Activated CD8-positive, alpha-beta memory T cell treated with anti-CD3 and anti-CD28 coated beads for 36 hours (primary cell): ENCODE data around the gene MED25. TPM values are rescaled to one million over a fixed set of nuclear protein-coding genes. Genes with fewer than 3 reads are reported as not detected.

Experiments
- CTCF ChIA-PET: fragments of 350-600 bp; sonication (Branson Sonifier 250); formaldehyde crosslinking; loops from one replicate; lab custom pipeline; 2021; ENCODE audit warnings: antibody characterized with exemption; lab: Charles Lee
- POLR2A ChIA-PET: fragments of 350-600 bp; sonication (Branson Sonifier 250); formaldehyde crosslinking; loops from one replicate; lab custom pipeline; 2021; ENCODE audit warnings: antibody characterized with exemption; lab: Charles Lee
- total RNA-seq, 2 experiments: library from RNA; stranded (reverse); gene quantifications; one replicate each; pipeline ENCODE4 v1.2.3, GENCODE V29; 2021

The MED25 gene
- total RNA-seq, 2 experiments from 2014 or later: 44.8 to 48.2 TPM

DNA sequence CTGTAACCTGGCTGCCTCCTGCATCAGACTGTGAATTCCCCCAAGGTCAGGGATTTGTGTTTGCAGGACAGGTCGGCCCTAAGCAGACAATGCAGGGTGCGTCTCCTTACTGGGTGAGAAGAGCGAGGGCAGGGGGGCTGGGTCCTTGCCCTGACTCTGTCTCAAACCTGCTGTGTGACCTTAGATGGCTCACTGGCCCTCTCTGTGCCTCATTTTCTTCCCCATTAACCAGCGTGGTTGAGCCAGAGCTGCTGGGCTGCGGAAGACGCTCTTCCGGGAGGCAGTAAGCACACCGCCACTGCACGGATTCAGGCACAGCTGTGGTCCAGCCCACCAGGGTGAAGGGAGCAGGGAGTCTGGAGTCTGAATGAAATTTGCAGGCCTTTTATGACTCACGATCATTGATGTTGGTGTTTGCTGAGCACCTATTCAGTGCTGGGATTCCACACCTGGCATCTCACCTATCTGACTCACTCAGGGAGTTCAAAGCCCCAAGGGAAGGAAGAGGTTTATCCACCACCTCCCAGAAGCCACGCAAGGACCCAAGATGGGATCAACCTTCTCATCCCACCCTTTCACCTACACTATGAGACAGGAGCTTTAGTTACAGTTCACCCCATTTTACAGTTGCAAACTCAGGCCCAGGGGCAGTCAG, 56.5 kb downstream of the MED25 start:
- CTCF ChIA-PET: interaction anchor here (0.9 kb wide), 1 partner anchor 12 kb away, joined by 3 read pairs; no protein-coding TSS in a partner anchor
- POLR2A ChIA-PET: no interaction called here

DNA sequence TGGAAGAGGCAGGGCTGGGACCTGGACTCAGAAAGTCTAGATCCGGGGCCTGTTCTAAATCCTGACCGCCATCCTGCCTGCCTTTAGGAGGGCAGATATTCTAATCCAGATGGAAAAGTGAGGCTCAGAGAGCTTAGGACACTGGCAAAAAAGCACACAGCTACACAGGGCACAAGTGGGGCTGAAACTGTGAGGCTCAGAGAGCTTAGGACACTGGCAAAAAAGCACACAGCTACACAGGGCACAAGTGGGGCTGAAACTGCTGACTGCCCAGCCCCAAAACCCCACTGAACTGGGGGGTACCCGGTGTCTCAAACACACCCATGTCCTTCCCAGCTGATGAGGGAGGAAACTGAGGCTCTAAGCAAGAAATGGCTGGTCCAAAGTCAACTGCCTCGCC, 57.1 kb downstream of the MED25 start:
- ChIA-PET CTCF (interaction anchor here (0.9 to 2.5 kb wide), 2 partner anchors 13 to 15 kb away, joined by 3 to 11 read pairs; no protein-coding TSS in a partner anchor), POLR2A (no interaction called here)

DNA sequence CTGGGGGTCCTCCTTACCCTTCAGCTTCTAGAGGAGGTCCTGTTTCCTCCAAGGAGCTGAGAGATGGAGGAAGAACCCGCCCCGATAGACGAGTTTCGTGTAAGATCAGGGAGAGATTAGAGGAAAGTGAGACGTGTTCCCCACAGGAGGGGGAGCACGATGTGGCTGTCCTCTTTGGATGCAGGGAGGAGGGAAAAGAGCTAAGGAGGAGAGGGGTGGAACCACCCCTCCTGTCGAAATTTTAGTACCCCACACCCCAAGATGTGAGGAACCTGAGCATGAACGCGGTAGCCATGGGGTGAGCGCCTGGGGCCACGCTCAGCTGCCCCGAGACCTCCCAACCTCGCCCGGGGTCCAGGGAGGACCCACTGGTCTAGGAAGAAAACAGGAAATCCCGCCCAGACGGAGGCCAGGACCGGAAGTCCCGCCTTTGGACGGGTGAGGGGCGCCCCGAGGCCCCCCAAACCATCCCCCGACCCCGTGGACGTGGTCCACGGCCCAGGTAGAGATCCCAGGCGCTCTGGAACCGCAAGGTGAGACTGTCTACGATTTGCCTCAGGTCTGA, 57.9 kb downstream of the MED25 start:
- CTCF ChIA-PET: interaction anchor here (2.5 kb wide), 1 partner anchor 14 kb away, joined by 11 read pairs; no protein-coding TSS in a partner anchor
- POLR2A ChIA-PET: interaction anchor here (0.5 to 0.7 kb wide), 2 partner anchors 9 to 1408 kb away, joined by 3 read pairs; no protein-coding TSS in a partner anchor

DNA sequence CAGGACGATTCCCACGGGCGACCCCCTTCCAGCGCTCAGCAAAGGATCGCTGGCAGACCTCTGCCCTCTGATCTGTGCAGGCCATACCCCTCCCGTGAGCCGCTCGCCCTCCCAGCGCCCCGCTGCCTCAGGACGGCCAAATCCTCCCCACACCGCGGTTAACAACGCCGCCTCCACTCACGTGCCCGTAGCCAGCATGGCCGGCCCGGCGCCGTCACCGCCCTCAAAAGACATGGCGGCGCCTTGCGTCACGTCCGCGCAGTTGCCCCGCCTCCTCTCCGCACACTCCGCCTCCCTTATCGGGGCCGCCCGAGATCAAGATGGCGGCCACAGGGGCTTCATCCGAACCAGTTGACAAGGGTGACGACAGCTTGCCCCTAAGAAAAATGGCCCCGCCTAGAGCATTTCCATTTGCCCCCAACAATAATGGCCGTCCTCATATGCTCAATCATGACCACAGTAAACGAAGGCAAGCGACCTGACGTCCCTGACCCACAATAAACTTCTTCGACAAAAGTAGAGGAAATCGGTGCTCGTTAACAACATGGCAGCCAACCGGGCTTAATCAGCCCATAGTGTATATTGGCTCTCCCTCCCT, 58.4 kb downstream of the MED25 start:
- POLR2A ChIA-PET: interaction anchor here (0.5 to 1.0 kb wide), 4 partner anchors 10 to 1408 kb away, joined by 3 read pairs; partner anchors contain the start of gene PRMT1
- CTCF ChIA-PET: interaction anchor here (2.5 kb wide), 1 partner anchor 14 kb away, joined by 11 read pairs; no protein-coding TSS in a partner anchor

DNA sequence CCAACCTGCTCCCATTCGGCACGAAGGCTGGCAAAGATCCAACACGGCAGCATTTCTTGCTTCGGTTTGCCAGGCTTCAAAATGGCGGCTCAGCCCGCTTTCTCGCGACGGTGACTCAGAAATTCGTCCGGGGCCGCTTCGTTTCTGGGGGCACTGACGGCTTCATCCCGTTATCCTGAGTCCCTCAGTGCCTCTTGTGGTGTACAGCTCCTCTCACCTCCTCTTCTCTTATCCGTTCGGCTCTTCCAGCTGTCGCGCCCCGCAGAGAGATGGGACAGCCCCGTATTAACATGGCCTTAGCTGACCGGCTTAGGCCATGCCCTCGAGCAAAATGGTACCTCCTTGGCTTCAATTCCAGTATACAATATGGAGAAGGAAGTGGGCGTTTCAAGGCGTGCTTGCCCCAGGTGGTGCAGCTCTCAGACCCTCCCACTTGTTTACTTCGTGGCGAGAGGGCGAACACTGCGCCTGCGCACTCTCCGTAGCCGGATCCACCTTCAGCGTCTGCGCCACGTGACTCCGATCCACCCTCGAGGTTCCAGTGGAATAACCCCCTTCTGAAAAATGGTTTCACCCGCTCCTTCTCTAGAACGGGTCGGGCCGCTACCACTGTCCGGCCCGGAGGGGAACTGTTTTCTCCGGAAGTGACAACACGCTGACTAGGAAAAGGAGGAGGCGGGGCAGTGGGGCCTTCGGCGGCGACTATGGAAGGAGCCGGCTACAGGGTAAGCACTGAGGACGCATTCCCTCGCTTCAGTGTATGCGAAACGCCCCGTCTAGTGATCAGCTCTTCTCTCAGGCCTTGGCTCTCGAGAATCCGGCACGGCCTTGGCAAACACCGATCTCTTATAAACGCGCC, 59.2 kb downstream of the MED25 start, which contains the start of the genes AKT1S1 and TBC1D17:
Gene AKT1S1, minus strand, starts transcription at position 336 of the 859 bp plus-strand sequence. CDS start 4,060 bp downstream, outside the sequence.
Gene TBC1D17, plus strand, starts transcription at position 683 of the 859 bp plus-strand sequence. Its CDS starts 22 bp downstream, at position 705.
- CTCF ChIA-PET: interaction anchor here (2.5 kb wide), 1 partner anchor 13 kb away, joined by 11 read pairs; no protein-coding TSS in a partner anchor
- POLR2A ChIA-PET: interaction anchor here (0.8 to 1.0 kb wide), 3 partner anchors 20 to 201 kb away, joined by 3 to 8 read pairs (median 3); partner anchors contain the start of genes ATF5, NUP62 and PRMT1

DNA sequence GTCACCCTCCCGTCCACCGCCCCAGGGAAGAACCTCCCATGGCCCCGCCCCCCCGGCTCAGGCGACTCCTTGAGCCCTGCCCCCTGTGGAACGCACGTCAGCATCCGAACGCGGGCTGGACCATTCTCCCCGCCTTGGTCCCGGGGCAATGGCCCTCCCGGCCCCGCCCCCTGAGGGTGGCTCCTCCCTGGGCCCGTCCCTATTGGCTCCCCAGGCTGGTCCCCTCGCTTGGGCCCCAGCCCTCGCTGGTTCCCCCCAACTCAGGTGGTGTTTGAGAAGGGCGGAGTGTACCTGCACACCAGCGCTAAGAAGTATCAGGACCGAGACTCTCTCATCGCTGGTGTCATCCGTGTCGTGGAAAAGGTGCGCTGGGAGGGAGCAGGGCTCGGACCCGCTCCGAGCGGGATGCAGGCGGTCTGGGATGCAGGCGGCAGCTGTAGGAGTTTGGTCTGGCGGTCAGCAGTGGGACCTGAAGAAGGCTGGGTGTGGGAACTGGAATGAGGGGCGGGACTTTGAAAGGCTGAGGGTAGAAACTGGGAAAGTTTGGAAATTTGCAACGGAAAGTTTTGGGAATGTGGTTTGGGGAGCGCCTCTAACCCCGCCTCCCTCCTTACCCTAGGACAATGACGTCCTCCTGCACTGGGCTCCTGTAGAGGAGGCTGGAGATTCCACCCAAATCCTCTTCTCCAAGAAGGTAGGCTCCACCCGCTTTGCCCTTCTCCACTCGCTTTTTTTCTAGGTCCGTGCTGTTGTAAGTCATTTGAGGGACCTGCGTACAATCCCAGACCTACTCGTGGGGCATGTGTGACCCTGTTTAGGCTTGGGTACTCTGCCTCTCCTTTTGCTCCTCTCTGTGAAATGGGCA, 60.0 kb downstream of the MED25 start:
- CTCF ChIA-PET: no interaction called here
- POLR2A ChIA-PET: interaction anchor here (0.8 kb wide), 1 partner anchor 51 kb away, joined by 8 read pairs; the partner anchor contains the start of genes ATF5 and NUP62

DNA sequence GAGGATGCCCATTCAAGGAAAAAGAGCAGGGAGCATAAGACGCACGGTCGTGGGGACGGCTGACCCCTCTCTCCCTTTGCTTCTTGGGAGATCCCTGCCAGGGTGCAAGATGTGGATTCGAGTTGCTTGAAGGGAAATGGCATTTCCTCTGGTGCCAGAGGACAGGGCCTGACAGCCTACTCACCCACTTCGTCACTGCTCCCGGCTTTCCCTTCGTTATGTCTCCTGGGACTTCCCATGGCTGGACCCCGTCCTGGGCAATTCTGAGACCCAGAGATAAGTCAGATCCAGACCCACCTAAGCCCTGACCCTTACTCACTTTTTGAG, 60.6 kb downstream of the MED25 start:
- ChIA-PET POLR2A (no interaction called here), CTCF (no interaction called here)

DNA sequence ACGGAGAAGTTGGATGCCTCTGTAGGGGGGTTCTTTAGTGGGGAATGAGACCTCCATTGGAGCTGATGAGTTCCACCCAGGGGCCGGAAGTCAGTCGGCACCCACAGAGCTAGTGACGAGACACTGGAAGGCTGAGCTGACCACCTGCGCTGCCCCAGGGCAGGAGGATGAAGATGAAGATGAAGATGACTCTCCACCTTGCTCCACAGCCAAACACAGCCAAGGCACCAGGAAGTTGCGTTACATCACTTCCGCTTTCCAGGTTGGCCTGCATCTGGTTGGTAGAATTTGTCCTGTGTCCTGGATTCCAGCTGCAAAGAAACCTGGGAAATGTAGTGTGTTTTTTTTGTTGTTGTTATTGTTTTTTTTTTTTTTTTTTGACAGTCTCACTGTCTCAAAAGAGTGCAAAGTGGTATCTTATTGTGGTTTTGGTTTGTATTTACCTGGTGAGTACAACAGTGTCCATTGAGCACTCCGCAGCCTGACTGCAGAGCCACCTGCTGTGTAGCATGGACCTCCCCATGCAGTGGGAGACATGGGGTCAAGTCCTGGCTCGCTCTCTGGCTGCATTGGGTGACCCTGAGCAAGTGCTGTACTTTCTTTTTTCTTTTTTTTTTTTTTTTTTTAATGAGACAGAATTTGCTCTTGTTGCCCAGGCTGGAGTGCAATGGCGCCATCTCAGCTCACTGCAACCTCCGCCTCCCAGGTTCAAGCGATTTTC, 61.3 kb downstream of the MED25 start:
- ChIA-PET CTCF (interaction anchor here (0.7 kb wide), 1 partner anchor 11 kb away, joined by 3 read pairs; no protein-coding TSS in a partner anchor), POLR2A (no interaction called here)

DNA sequence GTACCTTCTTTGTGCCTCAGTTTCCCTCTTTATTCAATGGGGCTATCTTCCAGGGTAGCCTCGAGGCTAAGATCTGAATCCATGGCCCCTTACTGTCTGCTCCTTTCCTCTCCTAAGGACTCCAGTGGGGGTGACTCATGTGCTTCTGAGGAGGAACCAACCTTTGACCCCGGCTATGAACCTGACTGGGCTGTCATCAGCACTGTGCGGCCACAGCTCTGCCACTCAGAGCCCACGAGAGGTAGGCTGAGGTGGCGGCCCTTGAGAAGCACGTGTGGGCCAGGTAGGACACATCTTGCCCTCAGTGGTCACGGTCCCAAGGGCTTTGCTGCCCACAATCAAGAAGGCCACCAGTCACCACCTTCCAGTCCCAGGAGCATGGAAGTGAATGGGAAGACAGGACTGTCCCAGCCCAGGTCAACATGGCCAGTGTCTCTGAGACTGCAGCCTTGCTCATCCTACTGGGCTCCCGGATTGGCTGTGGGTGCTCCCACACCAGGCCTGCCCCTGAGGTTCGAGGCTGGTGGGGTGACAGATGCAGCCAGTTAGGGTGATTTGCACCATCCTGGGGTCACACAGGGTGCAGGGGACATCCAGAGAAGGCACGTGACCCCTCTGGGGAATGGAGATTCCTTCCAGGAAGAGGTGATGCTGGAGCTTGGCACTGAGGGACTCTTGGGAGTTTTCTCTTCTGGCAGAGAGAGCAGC, 62.2 kb downstream of the MED25 start:
- ChIA-PET POLR2A (no interaction called here), CTCF (interaction anchor here (0.7 kb wide), 1 partner anchor 10 kb away, joined by 3 read pairs; no protein-coding TSS in a partner anchor)

DNA sequence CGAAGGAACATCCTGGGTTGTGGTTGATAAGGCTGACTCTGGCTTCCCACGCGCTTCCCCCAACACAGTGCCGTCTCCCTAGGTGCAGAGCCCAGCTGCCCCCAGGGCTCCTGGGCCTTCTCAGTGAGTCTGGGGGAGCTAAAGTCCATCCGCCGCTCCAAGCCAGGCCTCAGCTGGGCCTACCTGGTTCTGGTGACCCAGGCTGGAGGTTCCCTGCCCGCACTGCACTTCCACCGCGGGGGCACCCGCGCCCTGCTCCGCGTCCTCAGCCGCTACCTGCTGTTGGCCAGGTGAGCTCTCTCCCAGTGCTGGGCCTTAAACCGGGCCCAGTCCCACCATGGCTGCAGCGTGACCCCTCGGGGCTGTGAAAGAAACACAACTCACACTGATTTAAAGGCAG, 63.1 kb downstream of the MED25 start:
- ChIA-PET CTCF (interaction anchor here (1.1 kb wide), 1 partner anchor 9 kb away, joined by 4 read pairs; no protein-coding TSS in a partner anchor), POLR2A (interaction anchor here (0.9 kb wide), 1 partner anchor 13 kb away, joined by 5 read pairs; no protein-coding TSS in a partner anchor)

DNA sequence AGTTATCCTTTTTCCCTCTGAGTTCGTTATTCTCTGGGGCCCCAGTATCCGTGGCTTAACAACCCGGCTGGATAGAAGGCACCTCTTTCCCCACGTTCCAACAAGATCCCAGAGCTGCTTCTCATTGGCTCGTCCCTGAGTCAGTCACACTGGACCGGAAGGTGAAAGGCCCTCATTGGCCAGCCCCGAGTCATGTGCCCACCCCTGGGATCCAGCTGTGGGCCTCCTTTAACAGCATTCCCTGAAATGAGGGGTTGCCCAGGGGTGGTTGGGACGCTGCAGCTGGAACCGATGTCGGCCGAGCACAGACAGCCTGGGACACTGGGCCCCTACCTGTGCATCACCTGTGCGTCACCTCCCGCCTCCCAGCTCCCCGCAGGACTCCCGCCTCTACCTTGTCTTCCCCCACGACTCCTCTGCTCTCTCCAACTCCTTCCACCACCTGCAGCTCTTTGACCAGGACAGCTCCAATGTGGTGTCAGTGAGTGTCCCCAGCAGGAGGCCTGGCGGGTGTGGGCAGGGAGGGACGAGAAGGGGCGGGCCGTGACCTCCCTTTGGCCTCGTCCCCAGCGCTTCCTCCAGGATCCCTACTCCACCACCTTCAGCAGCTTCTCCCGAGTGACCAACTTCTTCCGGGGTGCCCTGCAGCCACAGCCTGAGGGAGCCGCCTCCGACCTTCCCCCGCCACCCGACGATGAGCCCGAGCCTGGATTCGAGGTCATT, 63.7 kb downstream of the MED25 start:
- CTCF ChIA-PET: interaction anchor here (1.1 kb wide), 1 partner anchor 8 kb away, joined by 4 read pairs; no protein-coding TSS in a partner anchor
- POLR2A ChIA-PET: interaction anchor here (0.9 kb wide), 1 partner anchor 12 kb away, joined by 5 read pairs; no protein-coding TSS in a partner anchor

DNA sequence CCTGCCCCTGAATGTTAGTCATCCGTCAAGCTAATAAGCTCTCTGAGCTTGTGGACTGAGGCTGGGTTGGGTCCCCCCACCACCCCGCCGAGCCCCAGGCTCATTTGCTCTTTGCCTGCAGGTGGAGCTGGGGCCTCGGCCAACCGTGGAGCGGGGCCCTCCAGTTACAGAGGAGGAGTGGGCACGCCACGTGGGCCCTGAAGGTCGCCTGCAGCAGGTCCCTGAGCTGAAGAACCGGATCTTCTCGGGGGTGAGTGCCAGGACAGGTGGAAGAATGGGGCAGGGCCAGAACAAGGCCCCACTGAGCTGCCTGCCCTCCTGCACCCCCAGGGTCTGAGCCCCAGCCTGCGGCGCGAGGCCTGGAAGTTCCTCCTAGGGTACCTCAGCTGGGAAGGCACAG, 64.6 kb downstream of the MED25 start:
- POLR2A ChIA-PET: no interaction called here

DNA sequence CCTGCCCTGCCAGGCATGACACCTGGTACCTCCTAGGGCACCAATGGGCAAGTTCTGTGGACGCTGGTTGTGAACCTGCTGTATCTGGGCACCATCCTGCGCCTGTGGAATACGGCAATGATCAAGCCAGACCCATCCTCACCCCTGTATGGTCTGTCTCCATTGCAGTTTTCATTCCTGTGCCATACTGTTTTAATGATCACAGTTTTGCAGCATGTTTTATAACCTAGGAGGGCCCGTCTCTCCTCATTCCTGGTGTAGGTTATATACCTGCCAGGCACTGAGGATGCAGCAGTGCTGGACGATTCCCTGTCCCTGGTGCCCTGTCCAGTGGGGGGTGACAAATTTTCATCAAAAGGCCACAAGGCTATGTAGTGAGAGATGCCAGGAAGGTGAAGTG, 65.0 kb downstream of the MED25 start:
- CTCF ChIA-PET: no interaction called here
- POLR2A ChIA-PET: no interaction called here

More for the DNA sequence above, 64.6 kb downstream of the MED25 start:
- CTCF ChIA-PET: no interaction called here

DNA sequence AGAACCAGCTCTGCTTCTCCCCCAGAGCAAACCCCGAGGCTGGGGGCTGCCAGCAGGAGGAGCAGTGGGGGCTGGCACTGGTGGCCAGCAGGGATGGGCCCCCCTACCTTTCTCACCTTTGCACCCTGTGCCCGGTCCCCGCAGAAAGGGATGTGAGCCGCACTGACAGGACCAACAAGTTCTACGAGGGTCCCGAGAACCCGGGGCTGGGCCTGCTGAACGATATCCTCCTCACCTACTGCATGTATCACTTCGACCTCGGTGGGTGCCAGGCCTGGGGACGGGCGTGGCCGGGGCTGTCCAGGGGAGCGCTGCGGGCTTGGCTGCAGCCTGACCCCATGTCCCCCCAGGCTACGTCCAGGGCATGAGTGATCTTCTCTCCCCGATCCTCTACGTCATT, 66.0 kb downstream of the MED25 start:
- CTCF ChIA-PET: no interaction called here
- POLR2A ChIA-PET: no interaction called here

DNA sequence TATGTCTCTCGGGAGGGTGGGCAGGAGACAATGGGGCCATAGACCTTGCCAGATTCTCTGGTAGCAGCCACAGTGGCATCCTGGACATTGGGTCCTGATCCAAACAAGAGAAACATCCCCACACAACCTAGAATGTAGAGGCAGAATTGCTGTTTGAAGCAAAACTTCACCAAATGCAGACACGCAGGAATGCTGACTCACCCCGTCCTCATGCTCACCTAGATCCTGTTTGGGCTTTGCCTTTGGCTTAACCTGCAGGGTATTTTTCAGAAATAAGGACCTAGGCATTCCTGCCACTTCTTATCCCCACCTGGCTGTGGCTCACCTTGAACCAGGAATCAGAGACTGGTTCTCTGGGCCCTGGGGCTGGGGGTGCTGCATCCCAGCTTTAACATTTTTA, 66.7 kb downstream of the MED25 start:
- ChIA-PET POLR2A (interaction anchor here (0.7 kb wide), 1 partner anchor 71 kb away, joined by 3 read pairs; no protein-coding TSS in a partner anchor), CTCF (no interaction called here)
